H1 (cell line): ENCODE data around the gene HES7. TPM values are rescaled to one million over a fixed set of nuclear protein-coding genes. Genes with fewer than 3 reads are reported as not detected.

Experiments used
- CBX5 ChIP-seq: fragments of 300-800, 300-1000 bp; sonication (generic); IDR thresholded peaks from 2 replicates; pipeline ENCODE4 v1.7.1; 2016; ENCODE audit warnings: antibody characterized with exemption, low read length, low read depth
- CBX8 ChIP-seq: fragments of 300-800, 300-1000 bp; sonication (generic); IDR thresholded peaks from 2 replicates; pipeline ENCODE4 v1.7.1; 2016; ENCODE audit warnings: low read depth, low read length, borderline replicate concordance
- CEBPB ChIP-seq: IDR thresholded peaks from 2 replicates; pipeline ENCODE4 v1.6.1; 2012; ENCODE audit warnings: low read depth, low read length
- CHD2 ChIP-seq: IDR thresholded peaks from 2 replicates; pipeline ENCODE4 v1.6.1; 2012; ENCODE audit warnings: low read length, improper control_type of control experiment
- GABPA ChIP-seq: IDR thresholded peaks from 2 replicates; pipeline ENCODE4 v1.6.1; 2011; ENCODE audit warnings: mild to moderate bottlenecking, low read length, moderate library complexity, borderline replicate concordance; ENCODE audit not compliant: insufficient read depth
- HDAC6 ChIP-seq: IDR thresholded peaks from one replicate; pipeline ENCODE4 v1.7.1; 2012; ENCODE audit warnings: low read depth, mild to moderate bottlenecking, inconsistent platforms, low read length, moderate library complexity
- JUN ChIP-seq: IDR thresholded peaks from 2 replicates; pipeline ENCODE4 v1.6.1; 2011; ENCODE audit warnings: low read depth, mild to moderate bottlenecking, improper control_type of control experiment, low read length
- JUND ChIP-seq: IDR thresholded peaks from 2 replicates; pipeline ENCODE4 v1.6.1; 2011; ENCODE audit warnings: mild to moderate bottlenecking, improper control_type of control experiment, low read length
- KDM1A ChIP-seq: fragments of 200-600, 300-600 bp; sonication (generic); IDR thresholded peaks from 2 replicates; pipeline ENCODE4 v1.7.1; 2016; ENCODE audit warnings: mild to moderate bottlenecking, low read length, borderline replicate concordance
- KDM4A ChIP-seq: IDR thresholded peaks from one replicate; pipeline ENCODE4 v1.7.1; 2012; ENCODE audit warnings: low read depth, mild to moderate bottlenecking, moderate library complexity, low read length, inconsistent platforms; ENCODE audit not compliant: severe bottlenecking
- PHF8 ChIP-seq: fragments of 200-600 bp; sonication (generic); conservative IDR thresholded peaks from 2 replicates; pipeline ENCODE4 v1.7.1; 2012; ENCODE audit warnings: low read depth, mild to moderate bottlenecking, inconsistent platforms, low read length, moderate library complexity
- POU5F1 ChIP-seq: IDR thresholded peaks from 2 replicates; pipeline ENCODE4 v1.6.1; 2011; ENCODE audit warnings: low read depth, mild to moderate bottlenecking, low read length, moderate library complexity
- RAD21 ChIP-seq, 2 experiments: IDR thresholded peaks in 1 of 2; conservative IDR thresholded peaks in 1 of 2; 2 replicates each; pipeline ENCODE4 v1.6.1; 2011; ENCODE audit warnings: low read depth in 2 of 2, low read length in 2 of 2, improper control_type of control experiment in 1 of 2, inconsistent platforms in 1 of 2, mild to moderate bottlenecking in 1 of 2, moderate library complexity in 1 of 2
- RFX5 ChIP-seq: IDR thresholded peaks from 2 replicates; pipeline ENCODE4 v1.6.1; 2011; ENCODE audit warnings: low read depth, low read length, improper control_type of control experiment, borderline replicate concordance
- SIN3A ChIP-seq, 2 experiments: IDR thresholded peaks in 1 of 2; conservative IDR thresholded peaks in 1 of 2; 2 replicates each; pipeline ENCODE4 v1.6.1; 2011 to 2012; ENCODE audit warnings: low read length in 2 of 2, improper control_type of control experiment in 1 of 2, low read depth in 1 of 2, mild to moderate bottlenecking in 1 of 2
- SP2 ChIP-seq: IDR thresholded peaks from 2 replicates; pipeline ENCODE4 v1.6.1; 2012; ENCODE audit warnings: mild to moderate bottlenecking, low read length, inconsistent platforms
- SP4 ChIP-seq: IDR thresholded peaks from 2 replicates; pipeline ENCODE4 v1.6.1; 2012; ENCODE audit warnings: low read length, inconsistent platforms
- TAF1 ChIP-seq: IDR thresholded peaks from 2 replicates; pipeline ENCODE4 v1.6.1; 2011; ENCODE audit warnings: mild to moderate bottlenecking, low read depth, low read length
- TBP ChIP-seq: IDR thresholded peaks from 2 replicates; pipeline ENCODE4 v1.6.1; 2011; ENCODE audit warnings: low read depth, low read length, improper control_type of control experiment
- TCF12 ChIP-seq: IDR thresholded peaks from 2 replicates; pipeline ENCODE4 v1.6.1; 2011; ENCODE audit warnings: low read depth, mild to moderate bottlenecking, low read length
- polyA plus RNA-seq, 7 experiments: library from polyadenylated mRNA; depleted of rRNA in 3 of 7; stranded (reverse) in 5 of 7; unstranded in 2 of 7; fragments of >200 nt in 5 of 7; fragments of 200-250 nt in 2 of 7; gene quantifications; 1 replicate in 5 of 7; 2 replicates in 1 of 7; 4 replicates in 1 of 7; pipeline versions ENCODE4 v1.2.1 to v1.2.3, GENCODE V29; 2011 to 2013; ENCODE audit warnings: missing spikeins in 2 of 7, mixed read lengths in 2 of 7
- total RNA-seq: library from RNA; stranded (reverse); fragmentation: NEBNext Ultra II Directional; extraction: Animal tissue kit (Norgen Biotek cat#: 25700); gene quantifications from 2 replicates; pipeline ENCODE4 v1.2.1, GENCODE V29; 2021
- TF ChIP-seq, protein P1 (sequence below): IDR thresholded peaks from 2 replicates; pipeline ENCODE4 v1.6.1; 2011; ENCODE audit warnings: low read depth, mild to moderate bottlenecking, low read length; ENCODE audit not compliant: insufficient read depth

Gene HES7
- total and polyA plus RNA-seq, 2 of the 8 experiments (the other 6 are each of a cell fraction or from before 2014, with no cell fraction given), result 0.20 to 0.32 TPM

DNA sequence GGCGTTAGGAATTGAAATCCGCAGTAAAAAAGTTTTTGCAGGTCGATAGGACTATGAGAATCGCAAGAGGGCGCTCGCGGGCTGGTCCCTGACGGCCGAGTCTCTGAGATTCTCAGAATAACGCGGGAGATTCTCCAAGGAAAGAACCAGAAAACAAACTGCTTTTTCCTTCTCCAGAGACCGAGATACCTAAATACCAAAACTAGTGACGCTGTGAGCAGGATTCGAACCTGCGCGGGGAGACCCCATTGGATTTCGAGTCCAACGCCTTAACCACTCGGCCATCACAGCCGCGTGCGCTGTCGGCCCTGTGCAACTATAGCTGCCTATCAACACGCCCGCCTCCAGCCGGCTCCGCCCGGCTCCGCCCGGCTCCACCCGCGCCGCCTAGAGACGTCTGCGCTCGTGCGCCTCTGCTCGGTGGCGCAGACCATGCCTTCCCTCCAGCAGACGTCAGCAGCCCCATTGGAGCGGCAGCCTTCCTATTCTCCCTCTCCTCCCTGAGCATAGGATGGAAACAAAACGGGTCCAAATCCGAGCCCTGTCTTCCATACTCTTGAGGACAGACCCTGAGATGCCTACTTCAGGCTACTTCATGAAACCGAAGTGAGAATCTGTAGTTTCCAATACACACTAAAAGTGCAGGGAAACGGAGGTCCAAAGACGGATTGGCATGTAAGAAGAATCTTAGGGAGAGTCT, 14.9 kb upstream of the HES7 start (continued):
- peak; percentile 94 for TF ChIP-seq JUN
- peak; percentile 5; the same call in 1 of the 2 replicates for TF ChIP-seq KDM1A
- no peak for TF ChIP-seq GABPA
- no peak for TF ChIP-seq SP4
- TF ChIP-seq SP2, result no peak
- peak; percentile 83 for TF ChIP-seq CHD2
- TF ChIP-seq, protein P1, sequence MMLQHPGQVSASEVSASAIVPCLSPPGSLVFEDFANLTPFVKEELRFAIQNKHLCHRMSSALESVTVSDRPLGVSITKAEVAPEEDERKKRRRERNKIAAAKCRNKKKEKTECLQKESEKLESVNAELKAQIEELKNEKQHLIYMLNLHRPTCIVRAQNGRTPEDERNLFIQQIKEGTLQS, result no peak
- TF ChIP-seq CBX5, result no peak
- TF ChIP-seq KDM4A, result no peak
- TF ChIP-seq CEBPB, result no peak
- peak in 1 of 2 experiments; percentile 77; a peak in 2 of 4 replicates for TF ChIP-seq SIN3A (conservative IDR thresholded peaks at IDR 0.05 in 1 of 2, IDR thresholded peaks at IDR 0.05 in 1 of 2; ENCODE audit: low read depth in 1 of 2, low read length in 2 of 2)
- 0 out of 2 replicates have a peak, but pooled peaks have one; percentile 7 for TF ChIP-seq POU5F1
- TF ChIP-seq TAF1, result peak; percentile 90
- TF ChIP-seq JUND, result peak; percentile 38; the same call in 1 of the 2 replicates
- no peak for TF ChIP-seq RFX5
- TF ChIP-seq CBX8, result no peak
- TF ChIP-seq HDAC6, result no peak
- peak; percentile 47; the same call in 1 of the 2 replicates for TF ChIP-seq PHF8
- peak; percentile 99 for TF ChIP-seq TBP
- 0 out of 2 replicates have a peak, but pooled peaks have one; percentile 10 for TF ChIP-seq TCF12
- peak; percentile 58 to 62 for TF ChIP-seq RAD21 (IDR thresholded peaks at IDR 0.05 in 1 of 2, conservative IDR thresholded peaks at IDR 0.05 in 1 of 2; ENCODE audit: low read depth in 2 of 2, low read length in 2 of 2)
